BE2C (cell line): ENCODE measurements around the gene ZNF18.
"Not testable (repeated sequence)": the region's sequence is repeated elsewhere in the genome, so short reads cannot be mapped to it uniquely, and the experiment has no call there.

Experiments used
- DNase-seq: peaks from one replicate; pipeline ENCODE4 v3.0.0-alpha.2; 2020
- H3K27me3 ChIP-seq: fragments of 250-450 bp; sonication (Bioruptor Pico); 2 replicates; pipeline ENCODE4 v1.5.1; 2020; ENCODE audit warnings: mild to moderate bottlenecking
- H3K36me3 ChIP-seq: fragments of 250-450 bp; sonication (Bioruptor Pico); 2 replicates; pipeline ENCODE4 v1.5.1; 2020; ENCODE audit warnings: mild to moderate bottlenecking
- H3K4me1 ChIP-seq: fragments of 250-450 bp; sonication (Bioruptor Pico); 2 replicates; pipeline ENCODE4 v1.5.1; 2020
- H3K4me3 ChIP-seq: 2 replicates; pipeline ENCODE4 v1.5.1; 2011; ENCODE audit warnings: low read depth, low read length
- H3K9me3 ChIP-seq: fragments of 250-450 bp; sonication (Bioruptor Pico); 2 replicates; pipeline ENCODE4 v1.5.1; 2020
- TF ChIP-seq, protein P1 (sequence below): IDR thresholded peaks from 2 replicates; pipeline ENCODE4 v1.5.1; 2012; ENCODE audit warnings: mild to moderate bottlenecking, low read depth, low read length

The ZNF18 gene

DNA sequence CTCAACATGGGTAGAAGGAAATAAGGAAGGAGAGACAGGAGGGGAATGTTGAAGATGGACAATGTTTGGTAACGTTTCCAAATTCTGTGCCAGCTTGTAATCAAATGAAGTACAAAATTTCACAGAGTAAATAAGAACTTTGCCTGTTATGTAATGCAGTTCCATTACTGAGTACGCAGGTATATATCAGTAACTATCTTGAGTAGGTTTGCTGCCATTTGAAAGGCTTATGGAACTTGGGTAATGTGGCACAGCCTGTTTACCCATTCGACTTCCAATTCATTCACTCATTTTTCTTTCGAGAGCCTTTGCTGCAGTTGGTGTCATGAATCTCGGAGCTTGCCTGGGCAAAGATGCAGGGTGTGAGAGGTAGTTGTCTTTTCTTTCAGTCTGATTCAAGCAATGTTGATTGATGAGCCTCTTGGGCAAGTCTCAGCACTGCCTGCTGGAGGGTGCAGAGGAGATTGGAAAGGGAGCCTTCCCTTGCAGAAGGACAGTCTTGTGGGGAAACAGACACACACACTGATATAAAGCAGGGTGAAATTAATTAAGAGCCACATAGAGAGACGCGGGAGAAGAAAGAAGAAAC, 53.4 kb downstream of the ZNF18 start:
- H3K9me3 ChIP-seq: no peaks in the 10 kb centered on the region
- TF ChIP-seq, protein P1, sequence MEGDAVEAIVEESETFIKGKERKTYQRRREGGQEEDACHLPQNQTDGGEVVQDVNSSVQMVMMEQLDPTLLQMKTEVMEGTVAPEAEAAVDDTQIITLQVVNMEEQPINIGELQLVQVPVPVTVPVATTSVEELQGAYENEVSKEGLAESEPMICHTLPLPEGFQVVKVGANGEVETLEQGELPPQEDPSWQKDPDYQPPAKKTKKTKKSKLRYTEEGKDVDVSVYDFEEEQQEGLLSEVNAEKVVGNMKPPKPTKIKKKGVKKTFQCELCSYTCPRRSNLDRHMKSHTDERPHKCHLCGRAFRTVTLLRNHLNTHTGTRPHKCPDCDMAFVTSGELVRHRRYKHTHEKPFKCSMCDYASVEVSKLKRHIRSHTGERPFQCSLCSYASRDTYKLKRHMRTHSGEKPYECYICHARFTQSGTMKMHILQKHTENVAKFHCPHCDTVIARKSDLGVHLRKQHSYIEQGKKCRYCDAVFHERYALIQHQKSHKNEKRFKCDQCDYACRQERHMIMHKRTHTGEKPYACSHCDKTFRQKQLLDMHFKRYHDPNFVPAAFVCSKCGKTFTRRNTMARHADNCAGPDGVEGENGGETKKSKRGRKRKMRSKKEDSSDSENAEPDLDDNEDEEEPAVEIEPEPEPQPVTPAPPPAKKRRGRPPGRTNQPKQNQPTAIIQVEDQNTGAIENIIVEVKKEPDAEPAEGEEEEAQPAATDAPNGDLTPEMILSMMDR: no peak
- H3K4me3 ChIP-seq: no peak overlapping the region
- H3K27me3 ChIP-seq: no peaks in the 10 kb centered on the region
- H3K36me3 ChIP-seq: no peaks in the 10 kb centered on the region
- DNase-seq: no peak
- no peaks in the 10 kb centered on the region for H3K4me1 ChIP-seq

DNA sequence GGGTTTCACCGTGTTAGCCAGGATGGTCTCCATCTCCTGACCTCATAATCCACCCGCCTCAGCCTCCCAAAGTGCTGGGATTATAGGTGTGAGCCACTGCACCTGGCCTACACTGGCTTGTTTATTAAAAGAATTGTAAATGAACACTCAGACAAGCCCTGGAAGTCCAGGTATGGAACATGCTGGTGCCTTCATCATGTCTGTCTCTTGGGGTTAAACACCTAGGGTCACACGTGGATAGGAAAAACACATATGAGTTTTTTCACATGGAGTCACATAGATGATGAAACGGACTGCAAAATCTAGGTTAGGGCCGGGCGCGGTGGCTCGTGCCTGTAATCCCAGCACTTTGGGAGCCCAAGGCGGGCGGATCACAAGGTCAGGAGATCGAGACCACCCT, 54.2 kb downstream of the ZNF18 start:
- not testable (repeated sequence) for H3K27me3 ChIP-seq, DNase-seq, H3K4me3 ChIP-seq, H3K4me1 ChIP-seq, H3K9me3 ChIP-seq, H3K36me3 ChIP-seq

DNA sequence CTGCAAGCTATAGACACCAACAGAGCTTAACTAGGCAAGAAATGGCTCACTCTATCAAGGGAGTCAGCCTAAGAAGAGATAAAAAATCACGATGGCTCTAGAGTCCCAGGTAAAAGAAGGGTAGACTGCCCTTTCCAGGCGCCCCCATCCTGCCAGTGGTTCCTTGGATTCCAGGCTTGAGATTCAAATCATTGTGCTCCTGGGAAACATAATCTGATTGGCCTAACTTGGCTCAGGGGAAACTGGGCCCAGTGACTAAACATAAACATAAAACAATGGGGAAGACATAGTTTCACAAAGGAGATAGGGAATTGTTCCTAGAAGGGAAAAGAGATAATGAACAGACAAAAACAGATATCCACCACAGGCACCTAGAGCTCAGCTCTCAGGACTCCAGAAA, 56.4 kb downstream of the ZNF18 start:
- Histone ChIP-seq H3K27me3 (no peaks in the 10 kb centered on the region), H3K9me3 (no peaks in the 10 kb centered on the region), H3K36me3 (no peaks in the 10 kb centered on the region), H3K4me1 (no peaks in the 10 kb centered on the region), H3K4me3 (no peak overlapping the region)
- DNase-seq: no peak
- TF ChIP-seq, protein P1: no peak

DNA sequence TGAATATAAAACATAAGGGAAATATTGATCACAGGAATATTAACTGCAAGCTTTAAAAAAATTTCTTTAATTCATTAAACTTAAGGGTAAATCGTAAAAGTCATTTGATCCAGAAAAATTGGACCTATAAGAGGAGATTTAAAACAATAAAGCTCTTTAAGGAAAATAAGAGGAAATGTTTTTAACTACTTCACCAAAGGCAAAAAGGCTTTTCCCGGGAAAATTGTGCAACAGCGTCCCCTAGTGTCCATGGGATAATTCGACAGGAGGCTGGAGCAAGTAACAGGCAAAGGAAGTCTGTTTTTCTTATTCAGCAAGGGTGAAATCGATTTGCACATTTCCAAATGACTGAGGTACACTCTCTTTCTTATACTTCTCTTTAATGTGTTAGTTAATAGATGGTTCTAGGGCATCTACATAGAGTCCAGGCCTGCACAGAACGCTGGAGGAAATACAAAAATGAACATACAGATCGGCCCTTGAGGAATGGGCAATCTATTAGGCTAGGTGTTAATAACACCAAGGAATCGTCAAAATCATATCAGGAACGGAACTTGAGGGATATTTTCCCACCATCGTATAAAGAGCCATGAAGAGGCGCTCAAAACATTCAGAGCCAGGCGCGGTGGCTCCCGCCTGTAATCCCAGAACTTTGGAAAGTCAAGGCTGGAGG, 61.4 kb downstream of the ZNF18 start:
- H3K9me3 ChIP-seq: no peaks in the 10 kb centered on the region
- no peaks in the 10 kb centered on the region for H3K36me3 ChIP-seq
- TF ChIP-seq, protein P1: peak; percentile 73
- no peaks in the 10 kb centered on the region for H3K27me3 ChIP-seq
- DNase-seq: peak; percentile 24
- no peaks in the 10 kb centered on the region for H3K4me1 ChIP-seq
- no peak overlapping the region for H3K4me3 ChIP-seq

DNA sequence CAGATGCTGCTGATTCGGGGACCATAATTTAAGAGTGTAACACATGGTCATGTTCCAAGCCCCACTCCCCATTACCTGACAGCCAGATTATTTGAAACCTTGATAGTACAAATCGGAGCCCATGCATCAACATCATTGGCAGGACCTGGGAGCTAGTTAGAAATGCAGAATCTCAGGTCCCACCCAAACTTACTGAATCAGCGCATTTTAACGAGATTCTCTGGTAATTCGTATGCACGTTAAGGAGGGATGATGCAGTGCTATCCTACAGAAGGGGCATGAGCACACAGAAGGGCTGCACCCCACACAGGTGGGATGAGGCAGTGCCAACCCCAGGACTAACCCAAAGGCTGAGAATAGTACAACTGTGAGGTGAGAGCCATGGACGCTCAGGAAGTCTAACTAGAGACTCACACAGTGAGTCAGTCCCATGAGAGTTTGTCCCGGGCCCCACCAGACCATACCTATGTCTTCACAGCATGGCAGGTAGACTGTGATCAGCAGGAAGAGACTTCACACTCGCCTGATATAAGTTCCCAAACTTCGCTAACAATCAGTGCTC, 64.9 kb downstream of the ZNF18 start:
- no peaks in the 10 kb centered on the region for H3K9me3 ChIP-seq
- no peak for DNase-seq
- TF ChIP-seq, protein P1: no peak
- H3K27me3 ChIP-seq: no peaks in the 10 kb centered on the region
- H3K4me3 ChIP-seq: no peak overlapping the region
- no peaks in the 10 kb centered on the region for H3K36me3 ChIP-seq
- H3K4me1 ChIP-seq: no peaks in the 10 kb centered on the region

DNA sequence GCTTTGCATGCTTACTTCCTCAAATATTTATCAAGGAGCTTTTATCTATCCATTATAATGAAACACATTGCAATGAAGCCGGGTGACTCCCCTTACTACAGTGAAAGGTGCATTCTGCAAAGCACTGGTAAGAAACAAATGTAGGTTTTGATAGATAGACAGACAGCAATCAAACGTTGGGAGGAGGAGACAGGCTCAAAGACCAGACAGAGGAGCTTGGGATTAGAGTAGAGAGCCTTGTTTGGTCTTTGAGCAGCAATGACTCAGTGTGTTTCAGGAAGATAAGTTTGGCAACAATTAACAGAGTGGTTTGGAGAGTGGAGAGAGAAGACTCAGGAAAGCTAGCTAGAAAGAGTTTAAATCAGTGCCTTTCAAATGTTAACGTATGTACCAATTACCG, 68.8 kb downstream of the ZNF18 start:
- Histone ChIP-seq H3K36me3 (no peaks in the 10 kb centered on the region), H3K27me3 (no peaks in the 10 kb centered on the region), H3K4me1 (no peaks in the 10 kb centered on the region), H3K4me3 (no peak overlapping the region), H3K9me3 (no peaks in the 10 kb centered on the region)
- TF ChIP-seq, protein P1: no peak
- no peak for DNase-seq
